ENCODE results near the gene CAPN3. TPM values are rescaled to one million over a fixed set of nuclear protein-coding genes. Genes with fewer than 3 reads are reported as not detected.

The CAPN3 gene
- total RNA-seq, 4 donors from 2014 or later, result 0.29 to 17.4 (median 9.4) TPM

- no peaks in the 10 kb centered on the region for H3K9me3 ChIP-seq
- H3K27ac ChIP-seq, result no peak overlapping the region
- H3K36me3 ChIP-seq, result no peaks in the 10 kb centered on the region
- no peaks in the 10 kb centered on the region for H3K4me1 ChIP-seq
- H3K4me3 ChIP-seq, result no peak overlapping the region
- DNase-seq, result no peak
- TF ChIP-seq CTCF (IDR thresholded peaks at IDR 0.05) (no peak), POLR2A (IDR thresholded peaks at IDR 0.05) (no peak)
- no peaks in the 10 kb centered on the region for H3K27me3 ChIP-seq
- intact Hi-C loops (cut with DNase I; ENCODE audit: low total_unique reads), result no loop called here
Measured at GRCh38 chr15:42419369-42419768, 60.1 kb downstream of the CAPN3 start.

- no peak for DNase-seq
- Histone ChIP-seq H3K36me3 (no peaks in the 10 kb centered on the region), H3K4me3 (no peak overlapping the region), H3K27ac (no peak overlapping the region), H3K4me1 (no peaks in the 10 kb centered on the region), H3K9me3 (no peaks in the 10 kb centered on the region), H3K27me3 (no peaks in the 10 kb centered on the region)
- intact Hi-C loops (cut with DNase I; ENCODE audit: low total_unique reads), result no loop called here
- TF ChIP-seq CTCF (IDR thresholded peaks at IDR 0.05), result no peak
- TF ChIP-seq POLR2A (IDR thresholded peaks at IDR 0.05), result no peak
Measured at GRCh38 chr15:42421376-42421775, 62.1 kb downstream of the CAPN3 start.

- no peaks in the 10 kb centered on the region for H3K9me3 ChIP-seq
- H3K36me3 ChIP-seq, result no peaks in the 10 kb centered on the region
- H3K4me3 ChIP-seq, result no peak overlapping the region
- TF ChIP-seq POLR2A (IDR thresholded peaks at IDR 0.05) (no peak), CTCF (IDR thresholded peaks at IDR 0.05) (no peak)
- no peaks in the 10 kb centered on the region for H3K4me1 ChIP-seq
- DNase-seq, result no peak
- H3K27ac ChIP-seq, result peak overlapping the region in 1 of 2 donors; percentile 23
- no peaks in the 10 kb centered on the region for H3K27me3 ChIP-seq
- intact Hi-C loops (cut with DNase I; ENCODE audit: low total_unique reads), result no loop called here
Measured at GRCh38 chr15:42427429-42428223, 68.3 kb downstream of the CAPN3 start.

GRCh38 chr15:42444415-42445063 lies 85.2 kb downstream of the CAPN3 start:
- H3K36me3 ChIP-seq, result no peaks in the 10 kb centered on the region
- intact Hi-C loops (cut with DNase I; ENCODE audit: low total_unique reads), result no loop called here
- DNase-seq, result no peak
- H3K4me1 ChIP-seq, result no peaks in the 10 kb centered on the region
- no peak for TF ChIP-seq POLR2A (IDR thresholded peaks at IDR 0.05)
- no peak overlapping the region for H3K27ac ChIP-seq
- no peaks in the 10 kb centered on the region for H3K27me3 ChIP-seq
- no peak overlapping the region for H3K4me3 ChIP-seq
- H3K9me3 ChIP-seq, result no peaks in the 10 kb centered on the region

GRCh38 chr15:42445551-42445950 lies 86.2 kb downstream of the CAPN3 start:
- no peaks in the 10 kb centered on the region for H3K36me3 ChIP-seq
- H3K9me3 ChIP-seq, result no peaks in the 10 kb centered on the region
- H3K4me3 ChIP-seq, result no peak overlapping the region
- no peaks in the 10 kb centered on the region for H3K4me1 ChIP-seq
- TF ChIP-seq CTCF (IDR thresholded peaks at IDR 0.05) (no peak), POLR2A (IDR thresholded peaks at IDR 0.05) (no peak)
- intact Hi-C loops (cut with DNase I; ENCODE audit: low total_unique reads), result no loop called here
- DNase-seq, result no peak
- no peaks in the 10 kb centered on the region for H3K27me3 ChIP-seq
- no peak overlapping the region for H3K27ac ChIP-seq
